ENCODE data around the gene ZW10.
"Not testable (repeated sequence)": the region's sequence is repeated elsewhere in the genome, so short reads cannot be mapped to it uniquely, and the experiment has no call there.

ZW10 gene

DNA sequence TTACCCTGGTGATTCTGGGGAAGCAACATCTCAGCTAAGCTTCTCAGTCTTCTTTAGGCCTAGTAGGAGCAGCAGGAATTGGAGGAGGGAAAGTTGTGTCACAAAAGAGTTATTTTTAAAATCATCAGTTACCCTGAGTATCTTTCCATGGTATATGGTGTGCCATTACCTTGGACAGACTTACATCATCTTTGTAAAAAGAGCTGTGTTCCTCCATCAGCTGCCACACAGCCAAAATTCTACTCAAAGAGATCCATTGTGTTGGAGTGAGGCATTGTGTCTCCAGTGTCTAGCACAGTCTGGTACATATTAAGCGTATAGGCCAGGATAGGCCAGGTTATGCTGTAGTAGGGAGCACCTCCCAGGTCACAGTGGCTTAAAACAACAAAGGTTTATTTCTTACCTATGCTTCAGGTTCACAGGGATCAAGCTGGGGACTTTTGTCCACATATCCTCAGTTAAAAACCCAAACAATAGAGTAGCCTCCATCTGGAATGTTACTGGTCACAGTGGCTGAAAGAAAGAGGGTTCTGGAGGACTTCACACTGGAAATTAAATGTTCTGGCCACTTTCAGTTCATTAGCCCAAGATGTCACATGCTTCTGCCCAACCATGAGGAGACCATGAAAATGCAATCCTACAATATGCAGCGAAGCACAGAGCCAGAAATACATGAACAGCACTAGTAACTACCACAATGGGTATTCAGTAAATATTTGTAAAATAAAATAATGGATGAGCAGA, 57.4 kb downstream of the ZW10 start:
- Histone ChIP-seq H3K9me3 (ENCODE audit: control insufficient read depth, low read length) (no peaks in the 10 kb centered on the region), H3K27me3 (ENCODE audit: control insufficient read depth, insufficient read depth, low read length) (no peaks in the 10 kb centered on the region), H3K4me3 (ENCODE audit: low read length) (no peak overlapping the region), H3K36me3 (ENCODE audit: control insufficient read depth, insufficient read depth, low read length) (no peaks in the 10 kb centered on the region), H3K4me1 (ENCODE audit: control insufficient read depth, insufficient read depth, low read length) (no peaks in the 10 kb centered on the region), H3K9ac (ENCODE audit: low read length) (no peak overlapping the region)

DNA sequence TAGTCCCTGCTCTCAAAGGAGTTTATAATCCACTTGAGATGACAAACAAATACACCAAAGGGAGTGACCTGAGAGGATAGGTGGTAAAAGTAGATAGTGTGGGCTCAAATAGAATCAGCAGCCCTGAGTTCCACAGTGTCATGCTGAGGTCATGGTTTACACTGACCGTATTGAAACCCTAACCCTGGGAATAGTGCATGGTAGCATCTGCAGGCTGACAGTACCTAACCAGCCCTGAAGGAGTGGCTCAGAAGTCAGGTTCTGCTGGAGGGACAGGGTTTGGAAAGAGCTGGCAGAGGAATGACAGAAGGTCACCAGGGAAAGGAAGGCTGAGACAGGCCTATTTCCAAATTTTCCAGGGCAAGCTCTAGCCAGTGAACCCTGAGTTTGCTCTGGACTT, 58.2 kb downstream of the ZW10 start:
- H3K36me3 ChIP-seq (ENCODE audit: control insufficient read depth, insufficient read depth, low read length) = no peaks in the 10 kb centered on the region
- H3K9me3 ChIP-seq (ENCODE audit: control insufficient read depth, low read length) = no peaks in the 10 kb centered on the region
- no peaks in the 10 kb centered on the region for H3K27me3 ChIP-seq (ENCODE audit: control insufficient read depth, insufficient read depth, low read length)
- H3K4me1 ChIP-seq (ENCODE audit: control insufficient read depth, insufficient read depth, low read length) = no peaks in the 10 kb centered on the region
- no peak overlapping the region for H3K4me3 ChIP-seq (ENCODE audit: low read length)
- no peak overlapping the region for H3K9ac ChIP-seq (ENCODE audit: low read length)

DNA sequence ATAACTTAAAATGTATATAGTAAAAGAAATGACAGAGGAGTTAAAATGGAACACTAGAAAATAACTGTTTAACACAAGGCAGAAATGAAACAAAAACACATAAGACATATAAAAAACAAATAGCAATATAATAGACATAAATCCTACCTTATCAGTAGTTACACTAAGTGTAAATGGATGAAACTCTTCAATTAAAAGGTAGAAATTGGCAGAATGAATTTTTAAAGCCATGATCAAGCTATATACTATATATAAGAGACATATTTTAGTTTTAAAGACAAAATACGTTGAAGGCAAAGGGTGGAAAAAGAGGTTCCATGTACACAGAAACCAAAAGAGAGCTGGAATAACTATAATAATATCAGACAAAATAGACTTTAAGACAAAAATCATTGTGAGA, 62.5 kb downstream of the ZW10 start:
- Histone ChIP-seq H3K9me3 (ENCODE audit: control insufficient read depth, low read length) (no peaks in the 10 kb centered on the region), H3K36me3 (ENCODE audit: control insufficient read depth, insufficient read depth, low read length) (no peaks in the 10 kb centered on the region), H3K4me1 (ENCODE audit: control insufficient read depth, insufficient read depth, low read length) (peaks cover 7% of the 10 kb centered on the region), H3K4me3 (ENCODE audit: low read length) (no peak overlapping the region), H3K27me3 (ENCODE audit: control insufficient read depth, insufficient read depth, low read length) (no peaks in the 10 kb centered on the region), H3K9ac (ENCODE audit: low read length) (no peak overlapping the region)

DNA sequence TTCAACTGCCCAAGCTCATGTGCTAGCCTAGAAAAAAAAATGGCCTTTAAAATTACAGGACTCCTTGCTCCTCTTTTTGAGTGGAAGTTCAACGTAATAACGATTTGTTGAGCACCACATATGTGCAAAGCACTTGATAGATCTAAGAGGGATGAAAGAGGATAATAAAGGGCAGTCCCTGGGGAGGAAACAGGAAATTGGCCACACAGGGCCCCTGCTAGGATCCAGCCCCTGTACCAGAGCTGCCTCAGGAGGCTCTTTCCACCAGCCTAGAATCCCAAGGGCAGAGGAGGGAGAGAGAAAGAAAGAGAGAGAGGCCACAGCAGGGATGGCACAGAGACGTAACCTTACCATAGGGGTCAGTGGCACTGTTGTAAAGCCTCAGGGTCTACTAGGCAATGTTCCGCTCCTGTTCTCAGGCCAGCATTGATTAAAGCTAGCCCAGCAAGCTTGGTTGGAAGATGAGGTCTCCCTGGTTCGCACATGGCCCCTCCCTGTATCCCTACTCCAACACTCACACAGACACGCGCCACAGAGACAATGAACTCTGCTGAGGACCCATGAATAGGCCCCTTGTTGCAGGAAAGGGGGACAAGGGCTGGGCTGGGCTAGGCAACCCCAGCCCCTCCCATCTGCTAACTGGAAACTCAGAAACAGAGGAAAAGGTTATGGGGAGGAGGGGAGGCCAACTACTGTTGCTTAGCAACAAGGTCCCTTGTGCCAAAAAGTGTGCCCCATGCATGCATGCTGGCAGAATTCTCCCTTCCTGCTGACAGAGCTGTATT, 67.4 kb downstream of the ZW10 start, which contains the start of gene TMPRSS5:
TSS of gene TMPRSS5 (minus strand) at position 438 of the 785 bp plus-strand sequence. CDS start at position 354, 84 bp downstream.
- Histone ChIP-seq H3K4me3 (ENCODE audit: low read length) (no peak within 1 kb of the TSS), H3K27me3 (ENCODE audit: control insufficient read depth, insufficient read depth, low read length) (no peaks in the 10 kb centered on the region), H3K36me3 (ENCODE audit: control insufficient read depth, insufficient read depth, low read length) (no peaks in the 10 kb centered on the region), H3K4me1 (ENCODE audit: control insufficient read depth, insufficient read depth, low read length) (peaks cover 11% of the 10 kb centered on the region), H3K9me3 (ENCODE audit: control insufficient read depth, low read length) (no peaks in the 10 kb centered on the region), H3K9ac (ENCODE audit: low read length) (no peak within 1 kb of the TSS)

DNA sequence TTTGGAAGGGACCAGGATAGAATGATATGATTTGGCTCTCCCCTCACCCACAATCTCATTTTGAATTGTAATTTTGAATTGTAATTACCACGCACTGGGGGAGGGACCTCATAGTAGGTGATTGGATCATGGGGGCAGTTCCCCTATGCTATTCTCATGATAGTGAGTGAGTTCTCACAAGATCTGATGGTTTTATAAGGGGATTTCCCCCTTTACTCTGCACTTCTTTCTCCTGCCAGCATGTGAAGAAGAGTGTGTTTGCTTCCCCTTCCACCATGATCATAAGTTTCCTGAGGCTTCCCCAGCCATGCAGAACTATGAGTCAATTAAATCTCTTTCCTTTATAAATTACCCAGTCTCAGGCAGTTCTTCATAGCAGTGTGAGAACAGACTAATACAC, 69.9 kb downstream of the ZW10 start:
- not testable (repeated sequence) for H3K27me3 ChIP-seq (ENCODE audit: control insufficient read depth, insufficient read depth, low read length); H3K9me3 ChIP-seq (ENCODE audit: control insufficient read depth, low read length); H3K9ac ChIP-seq (ENCODE audit: low read length); H3K36me3 ChIP-seq (ENCODE audit: control insufficient read depth, insufficient read depth, low read length); H3K4me3 ChIP-seq (ENCODE audit: low read length)
- peaks cover 18% of the 10 kb centered on the region for H3K4me1 ChIP-seq (ENCODE audit: control insufficient read depth, insufficient read depth, low read length)

DNA sequence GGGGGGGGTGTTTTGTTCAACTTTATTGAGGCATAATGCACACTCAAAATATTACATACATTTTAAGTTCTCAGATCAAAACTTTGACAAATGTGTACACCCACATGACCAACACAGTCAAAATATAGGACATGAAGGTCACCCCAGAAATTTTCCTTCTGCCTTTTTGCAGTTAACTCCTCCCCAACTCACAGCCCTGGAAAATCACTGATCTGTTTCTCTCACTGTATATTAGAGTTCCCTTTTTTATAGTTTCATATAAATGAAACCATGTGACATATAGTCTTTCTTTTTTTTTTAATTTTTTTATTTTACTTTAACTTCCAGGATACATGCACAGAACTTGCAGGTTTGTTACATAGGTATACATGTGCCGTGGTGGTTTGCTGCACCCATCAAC, 72.0 kb downstream of the ZW10 start:
- Histone ChIP-seq H3K36me3 (ENCODE audit: control insufficient read depth, insufficient read depth, low read length) (no peaks in the 10 kb centered on the region), H3K4me3 (ENCODE audit: low read length) (no peak overlapping the region)

DNA sequence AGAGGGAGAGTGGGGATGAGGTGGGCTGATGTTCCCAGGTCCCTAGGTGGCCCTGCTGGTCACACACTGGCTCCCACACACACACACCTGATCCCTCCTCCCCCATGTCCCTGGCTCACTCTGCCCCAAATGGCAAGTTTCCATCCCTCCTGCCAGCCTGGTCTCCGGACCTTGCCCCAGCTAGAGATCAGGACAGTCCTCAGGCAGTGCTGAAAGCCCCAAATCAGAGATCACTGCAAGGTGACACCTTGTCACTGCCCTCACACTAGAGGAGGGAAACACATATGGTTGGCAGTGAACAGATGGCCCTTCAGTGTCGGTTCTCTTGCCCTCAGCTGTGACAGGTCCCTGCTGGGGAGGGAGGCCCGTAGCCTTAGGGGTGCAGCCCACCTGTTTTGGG, 75.0 kb downstream of the ZW10 start:
- H3K36me3 ChIP-seq (ENCODE audit: control insufficient read depth, insufficient read depth, low read length) = no peaks in the 10 kb centered on the region
- H3K9ac ChIP-seq (ENCODE audit: low read length) = no peak overlapping the region
- H3K4me3 ChIP-seq (ENCODE audit: low read length) = no peak overlapping the region
- no peaks in the 10 kb centered on the region for H3K9me3 ChIP-seq (ENCODE audit: control insufficient read depth, low read length)
- H3K4me1 ChIP-seq (ENCODE audit: control insufficient read depth, insufficient read depth, low read length) = peaks cover 29% of the 10 kb centered on the region
- no peaks in the 10 kb centered on the region for H3K27me3 ChIP-seq (ENCODE audit: control insufficient read depth, insufficient read depth, low read length)

More for the DNA sequence above, 72.0 kb downstream of the ZW10 start:
- Histone ChIP-seq H3K9me3 (ENCODE audit: control insufficient read depth, low read length) (no peaks in the 10 kb centered on the region), H3K9ac (ENCODE audit: low read length) (no peak overlapping the region), H3K27me3 (ENCODE audit: control insufficient read depth, insufficient read depth, low read length) (no peaks in the 10 kb centered on the region), H3K4me1 (ENCODE audit: control insufficient read depth, insufficient read depth, low read length) (peaks cover 35% of the 10 kb centered on the region)

DNA sequence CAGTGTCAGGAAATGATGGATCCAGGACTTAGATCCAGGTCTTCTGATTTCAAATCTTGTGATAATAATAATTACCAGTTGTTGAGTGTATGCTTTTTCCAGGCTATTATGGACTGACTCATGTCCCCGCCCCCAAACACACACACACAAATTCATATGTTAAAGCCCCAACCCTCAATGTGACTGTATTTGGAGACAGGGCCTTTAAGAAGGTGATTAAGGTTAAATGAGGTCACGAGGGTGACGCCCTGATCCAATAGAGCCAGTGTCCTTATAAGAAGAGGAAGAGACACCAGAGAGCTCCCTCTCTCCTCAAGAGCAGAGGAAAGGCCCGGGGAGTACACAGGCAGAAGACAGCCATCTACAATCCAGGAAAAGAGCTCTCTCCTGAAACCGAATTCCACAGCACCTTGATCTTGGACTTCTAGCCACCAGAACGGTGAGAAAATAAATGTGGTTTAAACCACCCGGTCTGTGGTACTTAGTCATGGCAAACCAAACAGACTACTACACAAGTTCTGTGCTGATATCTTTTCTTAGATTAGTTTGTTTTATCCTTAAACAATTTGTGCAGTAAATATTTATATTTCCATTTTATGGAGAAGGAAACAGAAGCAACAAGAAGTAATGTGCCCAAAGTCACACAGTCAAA, 75.6 kb downstream of the ZW10 start:
- H3K4me1 ChIP-seq (ENCODE audit: control insufficient read depth, insufficient read depth, low read length) = peaks cover 29% of the 10 kb centered on the region
- H3K36me3 ChIP-seq (ENCODE audit: control insufficient read depth, insufficient read depth, low read length) = no peaks in the 10 kb centered on the region
- H3K27me3 ChIP-seq (ENCODE audit: control insufficient read depth, insufficient read depth, low read length) = no peaks in the 10 kb centered on the region
- H3K9me3 ChIP-seq (ENCODE audit: control insufficient read depth, low read length) = no peaks in the 10 kb centered on the region
- no peak overlapping the region for H3K4me3 ChIP-seq (ENCODE audit: low read length)
- H3K9ac ChIP-seq (ENCODE audit: low read length) = no peak overlapping the region

DNA sequence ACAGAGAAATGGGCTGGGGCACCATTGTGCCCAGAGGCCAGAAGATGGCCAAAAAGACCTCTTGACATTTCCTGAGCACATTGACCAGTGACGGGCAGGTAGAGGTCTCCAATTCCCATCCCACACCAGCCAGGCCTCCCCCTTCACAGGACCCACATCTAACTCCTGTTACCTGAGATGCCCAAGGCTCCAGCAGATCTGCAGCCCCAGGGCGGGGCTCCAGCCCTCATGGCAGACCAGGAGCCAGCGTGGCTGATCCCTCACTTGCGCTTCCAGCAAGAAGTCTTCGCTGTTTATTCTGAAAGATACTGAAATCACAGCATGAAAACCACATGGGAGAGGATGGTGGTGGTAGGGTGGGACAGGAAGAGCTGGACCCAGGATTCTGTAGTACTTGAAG, 76.4 kb downstream of the ZW10 start:
- peaks cover 29% of the 10 kb centered on the region for H3K4me1 ChIP-seq (ENCODE audit: control insufficient read depth, insufficient read depth, low read length)
- no peak overlapping the region for H3K4me3 ChIP-seq (ENCODE audit: low read length)
- H3K9me3 ChIP-seq (ENCODE audit: control insufficient read depth, low read length) = no peaks in the 10 kb centered on the region
- H3K27me3 ChIP-seq (ENCODE audit: control insufficient read depth, insufficient read depth, low read length) = no peaks in the 10 kb centered on the region
- H3K9ac ChIP-seq (ENCODE audit: low read length) = no peak overlapping the region
- no peaks in the 10 kb centered on the region for H3K36me3 ChIP-seq (ENCODE audit: control insufficient read depth, insufficient read depth, low read length)

DNA sequence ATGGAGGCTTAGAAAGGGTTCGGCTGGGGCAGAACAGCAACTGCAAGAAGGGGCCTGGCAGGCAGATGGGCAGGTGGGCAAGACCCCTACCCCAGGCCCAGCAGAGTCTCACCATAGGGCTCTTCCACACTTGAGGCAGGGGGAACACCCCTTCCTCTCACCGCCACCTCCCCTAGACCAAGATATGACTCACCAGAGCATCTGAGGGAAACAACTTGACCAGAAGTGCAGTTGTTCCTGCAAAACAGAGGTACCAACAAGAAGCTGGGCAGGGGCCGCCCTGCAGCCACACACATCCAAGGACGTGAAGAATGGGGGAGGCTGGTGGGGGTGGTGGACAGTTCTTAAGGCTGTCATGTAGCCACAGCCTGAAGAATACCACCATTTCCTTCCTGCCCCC, 78.3 kb downstream of the ZW10 start:
- Histone ChIP-seq H3K4me1 (ENCODE audit: control insufficient read depth, insufficient read depth, low read length) (peaks cover 41% of the 10 kb centered on the region), H3K36me3 (ENCODE audit: control insufficient read depth, insufficient read depth, low read length) (no peaks in the 10 kb centered on the region), H3K9ac (ENCODE audit: low read length) (no peak overlapping the region), H3K27me3 (ENCODE audit: control insufficient read depth, insufficient read depth, low read length) (no peaks in the 10 kb centered on the region), H3K9me3 (ENCODE audit: control insufficient read depth, low read length) (no peaks in the 10 kb centered on the region), H3K4me3 (ENCODE audit: low read length) (no peak overlapping the region)

DNA sequence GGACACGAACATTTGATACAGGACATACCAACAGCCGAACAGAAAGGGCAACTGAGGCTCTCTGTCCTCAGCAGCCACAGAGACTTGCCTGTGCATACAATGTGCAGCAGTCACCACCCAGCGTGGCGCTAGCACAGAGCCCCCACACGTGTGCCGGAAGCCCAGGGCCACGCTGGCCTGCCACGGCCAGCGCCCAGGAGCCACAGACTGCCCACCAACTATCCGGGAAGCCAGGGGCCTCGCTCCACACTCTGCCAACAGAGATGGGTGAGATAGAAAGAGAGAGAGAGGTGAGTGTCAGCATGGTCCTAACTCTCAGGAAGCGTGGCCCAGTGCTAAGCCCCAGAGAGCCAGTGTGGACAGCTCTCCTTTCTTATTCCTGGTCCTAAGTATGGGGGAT, 79.1 kb downstream of the ZW10 start:
- Histone ChIP-seq H3K4me1 (ENCODE audit: control insufficient read depth, insufficient read depth, low read length) (peaks cover 49% of the 10 kb centered on the region), H3K9ac (ENCODE audit: low read length) (no peak overlapping the region), H3K4me3 (ENCODE audit: low read length) (no peak overlapping the region), H3K9me3 (ENCODE audit: control insufficient read depth, low read length) (no peaks in the 10 kb centered on the region), H3K36me3 (ENCODE audit: control insufficient read depth, insufficient read depth, low read length) (no peaks in the 10 kb centered on the region), H3K27me3 (ENCODE audit: control insufficient read depth, insufficient read depth, low read length) (no peaks in the 10 kb centered on the region)

DNA sequence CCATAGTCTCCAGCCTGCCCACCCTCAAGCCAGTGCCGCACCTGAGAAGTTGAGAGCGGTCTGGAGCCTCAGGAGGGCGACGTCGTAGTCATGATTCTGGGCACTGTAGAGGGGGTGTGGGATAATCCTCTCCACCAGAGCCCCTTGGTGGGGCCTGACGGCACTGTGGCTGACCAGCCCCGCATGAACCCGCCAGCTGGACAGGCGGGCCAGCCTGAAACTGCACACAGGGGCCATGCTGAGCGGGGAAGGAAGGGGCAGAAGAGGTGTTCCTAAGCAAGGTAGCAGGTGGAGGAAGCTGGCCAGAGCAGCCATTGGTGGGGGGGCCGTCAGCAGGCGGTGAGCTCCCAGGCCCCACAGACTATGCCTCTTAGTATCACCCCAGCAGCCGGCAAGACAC, 80.5 kb downstream of the ZW10 start:
- no peak overlapping the region for H3K9ac ChIP-seq (ENCODE audit: low read length)
- H3K36me3 ChIP-seq (ENCODE audit: control insufficient read depth, insufficient read depth, low read length) = no peaks in the 10 kb centered on the region
- no peak overlapping the region for H3K4me3 ChIP-seq (ENCODE audit: low read length)
- no peaks in the 10 kb centered on the region for H3K27me3 ChIP-seq (ENCODE audit: control insufficient read depth, insufficient read depth, low read length)
- no peaks in the 10 kb centered on the region for H3K9me3 ChIP-seq (ENCODE audit: control insufficient read depth, low read length)
- H3K4me1 ChIP-seq (ENCODE audit: control insufficient read depth, insufficient read depth, low read length) = peaks cover 38% of the 10 kb centered on the region
